Gastroesophageal sphincter (tissue), 4 donors: ENCODE data around the gene PNLIPRP3. TPM values are rescaled to one million over a fixed set of nuclear protein-coding genes. Genes with fewer than 3 reads are reported as not detected.

Source experiments
- ATAC-seq: fragments of 150-250 bp; one replicate; pipeline ENCODE4 v1.9.1; 2016; ENCODE audit warnings: mild to moderate bottlenecking, moderate library complexity
- H3K27ac ChIP-seq, 4 donors: fragments of 200-600 bp; sonication (generic) in 3 of 4; 1 replicate in 3 of 4; 2 replicates in 1 of 4; pipeline ENCODE4 v1.5.1; 2016 to 2019
- H3K27me3 ChIP-seq: fragments of 200-600 bp; sonication (generic); one replicate; pipeline ENCODE4 v1.5.1; 2019
- H3K36me3 ChIP-seq, 2 donors: fragments of 200-600 bp; sonication (generic); one replicate each; pipeline ENCODE4 v1.5.1; 2019; ENCODE audit warnings: control low read depth in 1 of 2
- H3K4me1 ChIP-seq, 3 donors: fragments of 200-600 bp; sonication (generic); 1 replicate in 2 of 3; 2 replicates in 1 of 3; pipeline ENCODE4 v1.5.1; 2016 to 2019; ENCODE audit warnings: control low read depth in 2 of 3
- H3K4me3 ChIP-seq, 2 donors: fragments of 200-600 bp; sonication (generic); one replicate each; pipeline ENCODE4 v1.5.1; 2019; ENCODE audit warnings: mild to moderate bottlenecking in 1 of 2, moderate library complexity in 1 of 2
- H3K9me3 ChIP-seq, 3 donors: fragments of 200-600 bp; sonication (generic); one replicate each; pipeline ENCODE4 v1.5.1; 2017 to 2019; ENCODE audit warnings: control low read depth in 2 of 3
- EP300 ChIP-seq: sonication (generic); formaldehyde crosslinking; IDR thresholded peaks from one replicate; pipeline ENCODE4 v1.6.1; 2017; ENCODE audit warnings: antibody characterized with exemption, mild to moderate bottlenecking
- POLR2A ChIP-seq, 2 donors: fragments of 450-650 bp; IDR thresholded peaks; one replicate each; pipeline ENCODE4 v1.6.1; 2017; ENCODE audit warnings: antibody characterized with exemption in 2 of 2, mild to moderate bottlenecking in 2 of 2, moderate library complexity in 1 of 2
- POLR2AphosphoS5 ChIP-seq: sonication (generic); formaldehyde crosslinking; IDR thresholded peaks from one replicate; pipeline ENCODE4 v1.6.1; 2017; ENCODE audit warnings: antibody characterized with exemption
- WGBS, 2 donors: methylation state at CpG; one replicate each; pipeline ENCODE4 v1.1.5; 2018; ENCODE audit warnings: low coverage in 1 of 2; 5-methylcytosine and 5-hydroxymethylcytosine counted together
- total RNA-seq, 4 donors: library from RNA; depleted of rRNA; stranded (reverse); fragments of >200 nt; gene quantifications; one replicate each; pipeline ENCODE4 v1.1.0, GENCODE V29; 2016
- TF ChIP-seq, protein P1 (sequence below), 4 experiments: fragments of 200-600 bp in 2 of 4; fragments of 450-650 bp in 2 of 4; sonication (generic) in 1 of 4; IDR thresholded peaks; one replicate each; pipeline ENCODE4 v1.5.1; 2017 to 2019; ENCODE audit warnings: antibody characterized with exemption in 4 of 4, mild to moderate bottlenecking in 2 of 4, moderate library complexity in 2 of 4

Gene PNLIPRP3
- total RNA-seq, 4 donors from 2014 or later, result 0.30 TPM; not detected in 3

DNA sequence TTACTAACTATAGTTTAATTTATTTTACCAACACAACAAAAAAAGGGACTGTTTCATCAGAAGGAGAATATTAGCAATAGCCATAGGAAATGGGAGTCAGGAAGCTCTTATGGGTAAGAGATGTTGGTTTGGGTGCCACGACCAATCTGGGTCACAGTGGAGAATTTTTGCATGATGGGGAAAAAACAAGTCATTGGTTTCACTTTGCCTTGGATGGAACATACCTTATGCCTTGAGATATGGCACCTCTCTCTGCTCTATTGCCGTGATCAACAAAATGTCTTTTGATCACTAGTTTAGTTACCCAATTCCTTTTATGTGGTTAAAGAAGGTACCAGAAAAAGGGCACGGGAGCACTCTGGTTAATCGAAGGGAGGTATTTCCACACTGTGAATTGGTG is 48.2 kb downstream of the PNLIPRP3 start:
- Histone ChIP-seq H3K27me3 (no peaks in the 10 kb centered on the region), H3K4me3 (no peak overlapping the region), H3K4me1 (no peaks in the 10 kb centered on the region), H3K27ac (no peak overlapping the region), H3K9me3 (no peaks in the 10 kb centered on the region), H3K36me3 (no peaks in the 10 kb centered on the region)
- TF ChIP-seq EP300 (no peak), POLR2AphosphoS5 (no peak), POLR2A (IDR thresholded peaks at IDR 0.05) (no peak)
- TF ChIP-seq, protein P1, sequence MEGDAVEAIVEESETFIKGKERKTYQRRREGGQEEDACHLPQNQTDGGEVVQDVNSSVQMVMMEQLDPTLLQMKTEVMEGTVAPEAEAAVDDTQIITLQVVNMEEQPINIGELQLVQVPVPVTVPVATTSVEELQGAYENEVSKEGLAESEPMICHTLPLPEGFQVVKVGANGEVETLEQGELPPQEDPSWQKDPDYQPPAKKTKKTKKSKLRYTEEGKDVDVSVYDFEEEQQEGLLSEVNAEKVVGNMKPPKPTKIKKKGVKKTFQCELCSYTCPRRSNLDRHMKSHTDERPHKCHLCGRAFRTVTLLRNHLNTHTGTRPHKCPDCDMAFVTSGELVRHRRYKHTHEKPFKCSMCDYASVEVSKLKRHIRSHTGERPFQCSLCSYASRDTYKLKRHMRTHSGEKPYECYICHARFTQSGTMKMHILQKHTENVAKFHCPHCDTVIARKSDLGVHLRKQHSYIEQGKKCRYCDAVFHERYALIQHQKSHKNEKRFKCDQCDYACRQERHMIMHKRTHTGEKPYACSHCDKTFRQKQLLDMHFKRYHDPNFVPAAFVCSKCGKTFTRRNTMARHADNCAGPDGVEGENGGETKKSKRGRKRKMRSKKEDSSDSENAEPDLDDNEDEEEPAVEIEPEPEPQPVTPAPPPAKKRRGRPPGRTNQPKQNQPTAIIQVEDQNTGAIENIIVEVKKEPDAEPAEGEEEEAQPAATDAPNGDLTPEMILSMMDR (IDR thresholded peaks at IDR 0.05), result no peak
- ATAC-seq, result no peak
- 63 to 86% methylated on average over 1 to 4 of the region's 4 CpGs for WGBS, 2 donors

GRCh38 chr10:116476461-116476860 is 48.8 kb downstream of the PNLIPRP3 start:
- WGBS, 2 donors, result 31 to 34% methylated on average over 4 of the region's 4 CpGs
- TF ChIP-seq, protein P1 (IDR thresholded peaks at IDR 0.05), result no peak
- TF ChIP-seq POLR2AphosphoS5 (no peak), EP300 (no peak), POLR2A (IDR thresholded peaks at IDR 0.05) (no peak)

DNA sequence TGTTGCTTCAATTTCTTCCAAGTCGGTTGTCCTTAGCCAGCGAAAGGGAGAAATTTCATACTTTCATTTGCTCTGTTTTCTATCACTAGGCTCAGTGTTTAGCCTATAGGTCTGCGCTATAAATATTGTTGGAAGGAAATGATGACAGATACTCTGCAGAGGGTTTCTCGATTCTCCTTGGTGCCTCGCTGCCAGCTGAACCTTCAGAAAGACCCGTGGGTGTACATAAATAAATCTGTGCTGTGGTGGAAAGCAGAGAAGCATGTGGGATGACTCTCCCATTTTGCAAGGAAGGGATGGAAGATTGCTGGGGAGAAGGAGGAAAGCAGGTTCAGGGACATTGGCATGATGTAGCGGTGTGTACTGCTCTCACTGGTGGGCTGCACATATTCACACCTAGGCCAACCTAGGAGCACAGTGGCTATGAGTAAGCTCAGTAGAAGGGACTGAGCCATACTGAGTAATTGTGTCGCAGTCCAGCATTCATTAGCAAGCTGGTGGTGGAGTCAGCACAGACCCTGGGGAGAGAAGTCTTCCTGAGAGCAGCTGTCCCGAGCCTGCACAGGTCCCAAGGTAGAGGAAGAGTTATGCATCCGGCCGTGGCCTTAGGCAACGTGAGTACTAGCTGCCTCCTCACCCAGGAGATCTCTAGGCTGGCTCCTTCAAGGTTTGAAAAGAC is 50.5 kb downstream of the PNLIPRP3 start:
- Histone ChIP-seq H3K27me3 (no peaks in the 10 kb centered on the region), H3K4me3 (no peak overlapping the region), H3K27ac (no peak overlapping the region), H3K4me1 (no peaks in the 10 kb centered on the region), H3K9me3 (no peaks in the 10 kb centered on the region), H3K36me3 (no peaks in the 10 kb centered on the region)
- WGBS, 2 donors, result 10 to 52% methylated on average over 6 to 9 of the region's 12 CpGs
- TF ChIP-seq POLR2AphosphoS5 (no peak), EP300 (no peak), POLR2A (IDR thresholded peaks at IDR 0.05) (no peak)
- TF ChIP-seq, protein P1 (IDR thresholded peaks at IDR 0.05), result no peak
- no peak for ATAC-seq

More at GRCh38 chr10:116476461-116476860, 48.8 kb downstream of the PNLIPRP3 start:
- no peak for ATAC-seq
- Histone ChIP-seq H3K27me3 (no peaks in the 10 kb centered on the region), H3K36me3 (no peaks in the 10 kb centered on the region), H3K4me1 (no peaks in the 10 kb centered on the region), H3K27ac (no peak overlapping the region), H3K9me3 (no peaks in the 10 kb centered on the region), H3K4me3 (no peak overlapping the region)

DNA sequence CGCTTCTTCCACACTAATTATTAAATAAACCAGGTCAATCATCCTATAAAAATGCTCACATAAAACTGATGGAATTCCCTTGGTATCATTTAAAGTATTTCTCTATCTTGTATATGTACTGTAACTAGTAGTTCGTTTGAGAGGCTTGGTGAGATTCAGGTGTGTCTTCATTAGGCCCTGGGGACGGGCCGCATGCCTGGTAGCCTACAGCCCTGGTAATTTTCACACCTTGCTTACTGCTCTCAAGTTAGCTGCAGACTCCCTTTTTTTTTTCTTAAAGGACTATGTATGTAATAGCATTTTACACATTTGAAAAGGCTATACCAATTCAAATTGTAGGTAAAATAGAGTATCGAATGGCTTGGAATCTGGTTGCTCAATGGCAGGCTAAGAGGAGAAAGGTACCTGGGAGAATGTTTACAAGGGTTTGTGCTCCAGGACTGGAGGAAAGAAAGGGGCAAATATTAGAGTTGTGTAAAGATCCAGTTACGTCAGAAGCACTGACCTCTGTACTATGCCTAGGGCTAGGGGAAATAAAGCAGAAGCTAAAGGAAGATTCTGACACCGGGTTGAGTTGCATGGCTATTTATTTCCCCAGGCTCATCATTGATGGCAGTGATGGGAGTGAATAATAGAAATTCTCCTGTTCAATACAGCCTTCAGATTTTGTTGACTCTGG is 59.3 kb downstream of the PNLIPRP3 start:
- Histone ChIP-seq H3K4me1 (no peaks in the 10 kb centered on the region), H3K36me3 (no peaks in the 10 kb centered on the region), H3K27me3 (peaks cover 3% of the 10 kb centered on the region), H3K4me3 (no peak overlapping the region), H3K27ac (no peak overlapping the region), H3K9me3 (no peaks in the 10 kb centered on the region)
- TF ChIP-seq POLR2AphosphoS5 (no peak), POLR2A (IDR thresholded peaks at IDR 0.05) (no peak), EP300 (no peak)
- TF ChIP-seq, protein P1 (IDR thresholded peaks at IDR 0.05), result no peak
- ATAC-seq, result no peak
- 75 to 79% methylated on average over 5 to 7 of the region's 7 CpGs for WGBS, 2 donors
